SK-N-MC (cell line): ENCODE results near the gene CIB1.

ENCODE experiments used
- EZH2 ChIP-seq: fragments of 200-600 bp; sonication (generic); IDR thresholded peaks from one replicate; pipeline ENCODE4 v1.6.1; 2017; ENCODE audit warnings: antibody characterized with exemption
- POLR2AphosphoS5 ChIP-seq: IDR thresholded peaks from 2 replicates; pipeline ENCODE4 v1.6.1; 2012; ENCODE audit warnings: mild to moderate bottlenecking, low read depth, low read length, borderline replicate concordance

DNA sequence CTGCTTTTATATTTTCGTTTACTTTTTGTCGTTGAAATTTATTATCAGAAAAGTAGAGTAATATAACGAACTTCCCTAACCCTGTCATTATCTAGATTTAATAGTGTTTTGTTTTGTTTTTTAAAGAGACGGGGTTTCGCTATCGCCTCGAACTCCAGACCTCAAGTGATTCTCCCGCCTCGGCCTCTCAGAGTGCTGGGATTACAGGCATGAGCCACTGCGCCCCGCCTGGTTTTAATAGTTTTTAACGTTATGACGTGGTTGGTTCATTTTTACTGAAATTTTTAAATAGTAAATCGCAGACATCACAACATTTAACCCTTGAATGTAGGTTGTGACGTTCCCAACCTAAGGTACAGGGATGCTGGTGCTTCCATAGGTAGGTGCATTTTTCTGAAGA, 32.7 kb upstream of the CIB1 start:
- TF ChIP-seq POLR2AphosphoS5 = no peak
- TF ChIP-seq EZH2 = no peak
